Mucosa of gallbladder (tissue), 1 donor: ENCODE results near the gene CRTC1. TPM values are rescaled to one million over a fixed set of nuclear protein-coding genes. Genes with fewer than 3 reads are reported as not detected.
"Not testable (repeated sequence)": the region's sequence is repeated elsewhere in the genome, so short reads cannot be mapped to it uniquely, and the experiment has no call there.

ENCODE experiments used
- DNase-seq: peaks from one replicate; pipeline ENCODE4 v3.0.0-alpha.2; 2020; ENCODE audit warnings: low spot score
- total RNA-seq: library from RNA; stranded (reverse); gene quantifications from one replicate; pipeline ENCODE4 v1.2.1, GENCODE V29; 2021
- donor health status: DM: no; HTN: no; CAD: no.

Gene CRTC1
- total RNA-seq, 1 donor from 2014 or later: 23.6 TPM

GRCh38 chr19:18668744-18669523, 14.5 kb upstream of the CRTC1 start:
- DNase-seq: no peak

GRCh38 chr19:18669524-18669817, 14.0 kb upstream of the CRTC1 start:
- no peak for DNase-seq

GRCh38 chr19:18669883-18670282, 13.6 kb upstream of the CRTC1 start:
- DNase-seq: no peak

GRCh38 chr19:18670312-18670711, 13.2 kb upstream of the CRTC1 start:
- DNase-seq: no peak

- no peak for DNase-seq
Measured at GRCh38 chr19:18671303-18672043, 12.0 kb upstream of the CRTC1 start.

- no peak for DNase-seq
Measured at GRCh38 chr19:18672044-18672451, 11.4 kb upstream of the CRTC1 start.

- no peak for DNase-seq
Measured at GRCh38 chr19:18672606-18673337, 10.7 kb upstream of the CRTC1 start.

GRCh38 chr19:18674616-18675015, 8.9 kb upstream of the CRTC1 start:
- DNase-seq: no peak

GRCh38 chr19:18675779-18676178, 7.7 kb upstream of the CRTC1 start:
- DNase-seq: no peak

GRCh38 chr19:18676692-18677091, 6.8 kb upstream of the CRTC1 start:
- no peak for DNase-seq

- no peak for DNase-seq
Measured at GRCh38 chr19:18677156-18677555, 6.3 kb upstream of the CRTC1 start.

GRCh38 chr19:18680148-18680547, 3.3 kb upstream of the CRTC1 start:
- DNase-seq: not testable (repeated sequence)

GRCh38 chr19:18682807-18683108, 722 bp upstream of the CRTC1 start:
- DNase-seq: no peak

- DNase-seq: no peak
Measured at GRCh38 chr19:18683958-18684641, 620 bp downstream of the CRTC1 start.

- no peak for DNase-seq
Measured at GRCh38 chr19:18684642-18684993, 1.1 kb downstream of the CRTC1 start.

- DNase-seq: no peak
Measured at GRCh38 chr19:18685597-18686190, 2.2 kb downstream of the CRTC1 start.

GRCh38 chr19:18687740-18688465, 4.4 kb downstream of the CRTC1 start:
- no peak for DNase-seq

GRCh38 chr19:18696023-18696422, 12.5 kb downstream of the CRTC1 start:
- DNase-seq: no peak

GRCh38 chr19:18697680-18698079, 14.2 kb downstream of the CRTC1 start:
- DNase-seq: peak; percentile 47

GRCh38 chr19:18698321-18699167, 15.1 kb downstream of the CRTC1 start:
- no peak for DNase-seq
